ENCODE data around the gene PELI2. TPM values are rescaled to one million over a fixed set of nuclear protein-coding genes. Genes with fewer than 3 reads are reported as not detected.

Gene PELI2
- total RNA-seq, 1 experiment from 2014 or later, result 0.19 TPM

GRCh38 chr14:56100556-56100955 lies 17.7 kb upstream of the PELI2 start:
- Mint-ChIP-seq H3K27me3 (ENCODE audit: insufficient read depth, unreplicated experiment) (no peaks in the 10 kb centered on the region), H3K36me3 (ENCODE audit: insufficient read depth, unreplicated experiment) (no peaks in the 10 kb centered on the region), H3K27ac (ENCODE audit: low read depth, unreplicated experiment) (no peak overlapping the region), H3K4me1 (ENCODE audit: insufficient read depth, unreplicated experiment) (no peaks in the 10 kb centered on the region), H3K4me3 (ENCODE audit: unreplicated experiment) (no peak overlapping the region), H3K9me3 (ENCODE audit: unreplicated experiment) (no peaks in the 10 kb centered on the region)
- no peak for DNase-seq (ENCODE audit: unreplicated experiment)
- CTCF ChIA-PET, result interaction anchor here (0.8 kb wide), 1 partner anchor 299 kb away, joined by 3 read pairs; no protein-coding TSS in a partner anchor
- TF ChIP-seq CTCF (IDR thresholded peaks at IDR 0.05; ENCODE audit: unreplicated experiment), result no peak
- POLR2A ChIA-PET, result no interaction called here
- intact Hi-C loops (cut with micrococcal nuclease), result no loop called here
- no TSS peak for BruUV-seq (replicated peaks)

GRCh38 chr14:56102941-56103340 lies 15.3 kb upstream of the PELI2 start:
- intact Hi-C loops (cut with micrococcal nuclease), result no loop called here

GRCh38 chr14:56107615-56108014 lies 10.6 kb upstream of the PELI2 start:
- no peaks in the 10 kb centered on the region for H3K36me3 Mint-ChIP-seq (ENCODE audit: insufficient read depth, unreplicated experiment)
- POLR2A ChIA-PET, result interaction anchor here (0.7 to 1.1 kb wide), 3 partner anchors 10 to 376 kb away, joined by 3 read pairs; no protein-coding TSS in a partner anchor
- no peak overlapping the region for H3K4me3 Mint-ChIP-seq (ENCODE audit: unreplicated experiment)
- BruUV-seq (replicated peaks), result no TSS peak
- TF ChIP-seq CTCF (IDR thresholded peaks at IDR 0.05; ENCODE audit: unreplicated experiment), result no peak
- no peak overlapping the region for H3K27ac Mint-ChIP-seq (ENCODE audit: low read depth, unreplicated experiment)
- no peaks in the 10 kb centered on the region for H3K9me3 Mint-ChIP-seq (ENCODE audit: unreplicated experiment)
- intact Hi-C loops (cut with micrococcal nuclease), result no loop called here
- CTCF ChIA-PET, result interaction anchor here (0.6 to 1.1 kb wide), 2 partner anchors 8 to 36 kb away, joined by 3 to 8 read pairs; no protein-coding TSS in a partner anchor
- DNase-seq (ENCODE audit: unreplicated experiment), result no peak
- no peaks in the 10 kb centered on the region for H3K4me1 Mint-ChIP-seq (ENCODE audit: insufficient read depth, unreplicated experiment)
- H3K27me3 Mint-ChIP-seq (ENCODE audit: insufficient read depth, unreplicated experiment), result peaks cover 10% of the 10 kb centered on the region

More at GRCh38 chr14:56102941-56103340, 15.3 kb upstream of the PELI2 start:
- no peaks in the 10 kb centered on the region for H3K36me3 Mint-ChIP-seq (ENCODE audit: insufficient read depth, unreplicated experiment)
- BruUV-seq (replicated peaks), result no TSS peak
- no peak overlapping the region for H3K4me3 Mint-ChIP-seq (ENCODE audit: unreplicated experiment)
- no peaks in the 10 kb centered on the region for H3K27me3 Mint-ChIP-seq (ENCODE audit: insufficient read depth, unreplicated experiment)
- POLR2A ChIA-PET, result interaction anchor here (1.0 kb wide), 1 partner anchor 22 kb away, joined by 5 read pairs; no protein-coding TSS in a partner anchor
- no peaks in the 10 kb centered on the region for H3K4me1 Mint-ChIP-seq (ENCODE audit: insufficient read depth, unreplicated experiment)
- no peaks in the 10 kb centered on the region for H3K9me3 Mint-ChIP-seq (ENCODE audit: unreplicated experiment)
- CTCF ChIA-PET, result no interaction called here
- no peak for TF ChIP-seq CTCF (IDR thresholded peaks at IDR 0.05; ENCODE audit: unreplicated experiment)
- DNase-seq (ENCODE audit: unreplicated experiment), result no peak
- H3K27ac Mint-ChIP-seq (ENCODE audit: low read depth, unreplicated experiment), result no peak overlapping the region

- intact Hi-C loops (cut with micrococcal nuclease), result no loop called here
- Mint-ChIP-seq H3K4me3 (ENCODE audit: unreplicated experiment) (no peak overlapping the region), H3K27ac (ENCODE audit: low read depth, unreplicated experiment) (no peak overlapping the region), H3K36me3 (ENCODE audit: insufficient read depth, unreplicated experiment) (no peaks in the 10 kb centered on the region), H3K9me3 (ENCODE audit: unreplicated experiment) (no peaks in the 10 kb centered on the region), H3K27me3 (ENCODE audit: insufficient read depth, unreplicated experiment) (peaks cover 15% of the 10 kb centered on the region), H3K4me1 (ENCODE audit: insufficient read depth, unreplicated experiment) (no peaks in the 10 kb centered on the region)
- no peak for DNase-seq (ENCODE audit: unreplicated experiment)
- no TSS peak for BruUV-seq (replicated peaks)
- ChIA-PET CTCF (interaction anchor here (0.6 kb wide), 1 partner anchor 36 kb away, joined by 3 read pairs; no protein-coding TSS in a partner anchor), POLR2A (interaction anchor here (1.1 kb wide), 1 partner anchor 376 kb away, joined by 3 read pairs; no protein-coding TSS in a partner anchor)
- TF ChIP-seq CTCF (IDR thresholded peaks at IDR 0.05; ENCODE audit: unreplicated experiment), result no peak
Observed at GRCh38 chr14:56108057-56108456, 10.2 kb upstream of the PELI2 start.
